GM19324 (cell line): Measurements from ENCODE around the gene MTHFS.

Experiments used
- ATAC-seq: cut with Tn5 transposase; IDR thresholded peaks from one replicate; pipeline ENCODE4 v1.9.1; 2021; ENCODE audit warnings: mild to moderate bottlenecking, moderate library complexity; ENCODE audit not compliant: unreplicated experiment, low FRiP score

Gene MTHFS

GRCh38 chr15:79824136-79824701 lies 72.6 kb downstream of the MTHFS start:
- ATAC-seq = no peak

DNA sequence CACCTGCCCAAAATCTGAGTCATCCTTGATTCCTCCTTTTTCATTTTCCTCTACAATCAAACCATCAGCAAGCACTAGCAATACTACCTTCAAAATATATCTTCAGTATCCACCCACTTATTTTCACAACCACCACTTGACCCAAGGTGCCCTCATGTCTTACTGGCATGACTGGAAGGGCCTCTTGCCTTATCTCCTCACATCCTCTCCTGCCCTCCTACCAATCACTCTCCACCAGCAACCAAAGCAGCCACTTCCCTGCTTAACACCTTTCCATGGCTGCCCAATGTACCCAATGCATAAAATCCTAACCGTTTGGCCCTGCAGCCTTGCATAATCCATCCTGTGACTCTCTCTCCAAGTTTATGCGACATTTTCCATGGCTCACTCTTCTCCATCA lies 76.0 kb downstream of the MTHFS start:
- no peak for ATAC-seq

DNA sequence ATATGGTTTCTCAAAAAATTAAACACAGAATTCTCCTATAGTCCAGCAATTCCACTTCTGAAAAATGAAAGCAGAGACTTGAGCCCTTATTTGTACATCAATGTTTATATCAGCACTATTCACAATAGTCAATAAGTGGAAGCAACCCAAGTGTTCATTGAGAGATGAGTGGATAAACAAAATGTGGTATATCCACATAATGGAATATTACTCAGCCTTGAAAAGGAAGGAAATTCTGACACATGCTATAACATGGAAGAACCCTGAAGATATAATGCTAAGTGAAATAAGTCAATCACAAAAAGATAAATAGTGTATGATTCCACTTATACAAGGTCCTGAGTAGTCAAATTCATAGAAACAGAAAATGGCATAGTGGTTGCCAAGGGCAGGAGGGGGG lies 76.6 kb downstream of the MTHFS start:
- no peak for ATAC-seq

DNA sequence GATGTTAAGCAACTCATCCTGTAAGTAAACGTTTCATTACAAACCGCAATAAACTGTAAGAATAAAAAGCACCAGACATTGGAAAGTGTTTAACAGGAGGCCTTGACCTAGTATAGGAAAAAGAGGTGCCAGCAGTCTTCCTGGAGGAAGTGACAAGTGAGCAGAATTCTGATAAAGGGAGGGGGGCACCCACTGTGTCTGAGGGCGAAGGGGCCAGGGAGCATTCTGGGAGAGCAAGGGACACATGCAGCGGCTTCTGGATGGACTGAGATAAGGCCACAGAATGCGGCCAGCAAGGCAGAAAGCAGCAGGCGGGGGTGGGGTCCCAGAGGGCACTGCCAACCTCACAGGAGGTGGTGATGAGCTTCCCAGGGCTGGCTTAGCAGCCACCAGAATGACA lies 80.2 kb downstream of the MTHFS start:
- ATAC-seq = no peak

DNA sequence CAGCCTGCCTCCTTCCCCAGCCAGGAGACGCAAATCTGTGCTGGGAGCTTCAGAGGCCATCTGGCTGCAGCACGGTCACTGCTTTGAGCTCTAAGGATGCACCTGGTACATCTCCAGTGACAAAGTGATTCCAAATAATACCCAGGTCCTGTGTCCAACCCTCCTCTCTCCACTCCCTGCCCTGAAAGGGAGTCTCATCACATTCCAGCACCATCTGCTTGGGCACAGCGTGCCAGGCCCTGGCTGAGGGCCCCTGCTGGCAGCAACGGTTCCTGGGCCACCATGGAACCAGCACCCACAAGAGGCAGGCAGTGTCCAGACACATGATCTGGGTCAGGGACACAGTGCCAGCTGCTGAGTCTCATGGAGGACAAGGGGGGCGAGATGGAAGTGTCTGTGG lies 81.3 kb downstream of the MTHFS start:
- ATAC-seq = no peak

- no peak for ATAC-seq
Measured at GRCh38 chr15:79812541-79812940, 84.3 kb downstream of the MTHFS start.

DNA sequence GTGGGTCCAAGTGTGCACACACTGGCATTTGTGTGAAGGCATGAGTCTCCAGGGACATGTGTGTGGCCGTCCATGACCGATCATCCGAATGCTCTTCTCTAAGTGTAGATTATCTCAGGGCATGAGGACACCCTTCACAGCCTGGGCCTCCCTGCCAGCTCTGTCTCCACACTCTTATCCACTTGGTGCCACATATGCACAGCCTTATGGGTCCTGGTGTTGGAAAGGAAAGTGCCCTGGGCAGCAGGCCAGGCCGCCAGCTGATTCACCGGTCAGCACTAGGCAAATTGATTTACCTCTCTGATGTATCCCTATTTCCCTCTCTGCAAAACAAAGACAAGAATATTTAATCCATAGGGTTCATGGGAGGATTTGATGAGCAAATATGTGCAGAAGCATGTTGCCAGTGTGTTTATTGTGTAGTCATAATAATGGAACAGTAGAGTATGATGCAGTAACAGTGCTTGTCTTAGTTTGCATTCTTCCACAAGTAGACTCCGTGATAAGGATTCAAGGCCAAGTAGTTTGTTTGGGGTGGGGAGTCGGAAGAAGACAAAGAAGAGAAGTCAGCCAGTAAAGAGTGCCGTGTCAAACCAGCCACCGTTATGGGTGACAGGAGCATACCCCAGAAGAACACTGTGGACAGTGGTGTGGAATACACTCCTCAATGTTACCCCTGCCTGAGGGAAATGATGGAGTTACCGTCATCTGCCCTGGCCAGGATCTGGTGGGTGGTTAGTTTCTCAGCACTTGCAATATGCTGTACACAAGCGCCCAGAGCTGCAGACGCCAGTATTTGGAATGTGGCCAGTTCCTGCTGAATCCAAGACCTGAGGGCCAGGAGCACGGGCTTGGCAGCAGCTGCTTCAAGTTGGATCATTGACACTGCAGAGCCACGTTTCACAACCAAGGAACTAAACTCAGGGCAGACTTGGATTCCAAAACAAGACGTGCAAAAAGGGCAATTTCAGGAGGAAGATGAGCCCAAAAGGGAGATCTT lies 85.1 kb downstream of the MTHFS start:
- ATAC-seq = no peak

GRCh38 chr15:79804838-79805237 lies 92.0 kb downstream of the MTHFS start:
- no peak for ATAC-seq

GRCh38 chr15:79798311-79798710 lies 98.5 kb downstream of the MTHFS start:
- no peak for ATAC-seq
